ENCODE results near the gene CMYA5. TPM values are rescaled to one million over a fixed set of nuclear protein-coding genes. Genes with fewer than 3 reads are reported as not detected.
"Not testable (repeated sequence)": the region's sequence is repeated elsewhere in the genome, so short reads cannot be mapped to it uniquely, and the experiment has no call there.

Gene CMYA5
- total RNA-seq, 1 donor from 2014 or later, result 0.11 TPM

- no peak for ATAC-seq (ENCODE audit: low read depth)
- CTCF ChIA-PET, result no interaction called here
- intact Hi-C loops (cut with micrococcal nuclease), result no loop called here
Measured at GRCh38 chr5:79771387-79771786, 81.8 kb downstream of the CMYA5 start.

GRCh38 chr5:79772651-79773050 lies 83.0 kb downstream of the CMYA5 start:
- POLR2A ChIA-PET, result no interaction called here
- Mint-ChIP-seq H3K4me3 (no peak overlapping the region), H3K9me3 (peaks cover 5% of the 10 kb centered on the region), H3K27ac (no peak overlapping the region), H3K27me3 (peaks cover 4% of the 10 kb centered on the region), H3K36me3 (ENCODE audit: low read depth) (no peaks in the 10 kb centered on the region), H3K4me1 (no peaks in the 10 kb centered on the region)
- CTCF ChIA-PET, result no interaction called here
- no peak for TF ChIP-seq CTCF (IDR thresholded peaks at IDR 0.05)
- ATAC-seq (ENCODE audit: low read depth), result no peak
- DNase-seq, result no peak
- intact Hi-C loops (cut with micrococcal nuclease), result no loop called here

More at GRCh38 chr5:79771387-79771786, 81.8 kb downstream of the CMYA5 start:
- Mint-ChIP-seq H3K36me3 (ENCODE audit: low read depth) (no peaks in the 10 kb centered on the region), H3K4me1 (no peaks in the 10 kb centered on the region), H3K27me3 (peaks cover 4% of the 10 kb centered on the region), H3K27ac (no peak overlapping the region), H3K9me3 (peaks cover 5% of the 10 kb centered on the region), H3K4me3 (no peak overlapping the region)
- no peak for TF ChIP-seq CTCF (IDR thresholded peaks at IDR 0.05)
- POLR2A ChIA-PET, result no interaction called here
- no peak for DNase-seq

GRCh38 chr5:79773612-79774011 lies 84.0 kb downstream of the CMYA5 start:
- ATAC-seq (ENCODE audit: low read depth) (no peak), DNase-seq (no peak)
- intact Hi-C loops (cut with micrococcal nuclease), result no loop called here
- Mint-ChIP-seq H3K9me3 (peaks cover 4% of the 10 kb centered on the region), H3K36me3 (ENCODE audit: low read depth) (no peaks in the 10 kb centered on the region), H3K4me3 (no peak overlapping the region), H3K27me3 (peaks cover 3% of the 10 kb centered on the region), H3K4me1 (no peaks in the 10 kb centered on the region), H3K27ac (no peak overlapping the region)
- ChIA-PET CTCF (no interaction called here), POLR2A (no interaction called here)
- TF ChIP-seq CTCF (IDR thresholded peaks at IDR 0.05), result no peak

GRCh38 chr5:79774171-79774854 lies 84.7 kb downstream of the CMYA5 start:
- Mint-ChIP-seq H3K27ac (no peak overlapping the region), H3K27me3 (no peaks in the 10 kb centered on the region), H3K9me3 (no peaks in the 10 kb centered on the region), H3K36me3 (ENCODE audit: low read depth) (no peaks in the 10 kb centered on the region), H3K4me3 (no peak overlapping the region), H3K4me1 (no peaks in the 10 kb centered on the region)
- POLR2A ChIA-PET, result no interaction called here
- no peak for TF ChIP-seq CTCF (IDR thresholded peaks at IDR 0.05)
- CTCF ChIA-PET, result interaction anchor here (0.6 kb wide), 1 partner anchor 1421 kb away, joined by 3 read pairs; no protein-coding TSS in a partner anchor
- ATAC-seq (ENCODE audit: low read depth), result no peak
- intact Hi-C loops (cut with micrococcal nuclease), result no loop called here
- no peak for DNase-seq

GRCh38 chr5:79774855-79775237 lies 85.2 kb downstream of the CMYA5 start:
- intact Hi-C loops (cut with micrococcal nuclease), result no loop called here
- no peak for ATAC-seq (ENCODE audit: low read depth)
- Mint-ChIP-seq H3K9me3 (no peaks in the 10 kb centered on the region), H3K27me3 (no peaks in the 10 kb centered on the region), H3K36me3 (ENCODE audit: low read depth) (no peaks in the 10 kb centered on the region), H3K27ac (no peak overlapping the region), H3K4me1 (no peaks in the 10 kb centered on the region), H3K4me3 (no peak overlapping the region)
- TF ChIP-seq CTCF (IDR thresholded peaks at IDR 0.05), result no peak
- no peak for DNase-seq
- ChIA-PET POLR2A (no interaction called here), CTCF (no interaction called here)

GRCh38 chr5:79784741-79785140 lies 95.1 kb downstream of the CMYA5 start:
- H3K4me3 Mint-ChIP-seq, result peak overlapping the region; percentile 46
- POLR2A ChIA-PET, result not testable (repeated sequence)

More at GRCh38 chr5:79784741-79785140, 95.1 kb downstream of the CMYA5 start:
- CTCF ChIA-PET; DNase-seq; intact Hi-C loops (cut with micrococcal nuclease); H3K4me1 Mint-ChIP-seq; H3K9me3 Mint-ChIP-seq; ATAC-seq (ENCODE audit: low read depth); H3K27ac Mint-ChIP-seq; H3K36me3 Mint-ChIP-seq (ENCODE audit: low read depth); H3K27me3 Mint-ChIP-seq: not testable (repeated sequence)

Data from activated B cell treated with CpG ODN at 0.5 μM for 24 hours (primary cell).